Coronary artery (tissue), 2 donors: ENCODE data around the gene CALN1.

Experiments used
- DNase-seq: peaks from one replicate; pipeline ENCODE4 v3.0.0-alpha.2; 2017; ENCODE audit warnings: low spot score
- H3K27ac ChIP-seq, 2 donors: fragments of 200-600 bp; sonication (generic); one replicate each; pipeline ENCODE4 v1.5.1; 2016 to 2019
- H3K4me3 ChIP-seq: fragments of 200-600 bp; sonication (generic); 2 replicates; pipeline ENCODE4 v1.5.1; 2016; ENCODE audit warnings: mild to moderate bottlenecking, moderate library complexity
- CTCF ChIP-seq: fragments of 200-600 bp; sonication (generic); IDR thresholded peaks from one replicate; pipeline ENCODE4 v1.5.1; 2019; ENCODE audit warnings: antibody characterized with exemption

The CALN1 gene

DNA sequence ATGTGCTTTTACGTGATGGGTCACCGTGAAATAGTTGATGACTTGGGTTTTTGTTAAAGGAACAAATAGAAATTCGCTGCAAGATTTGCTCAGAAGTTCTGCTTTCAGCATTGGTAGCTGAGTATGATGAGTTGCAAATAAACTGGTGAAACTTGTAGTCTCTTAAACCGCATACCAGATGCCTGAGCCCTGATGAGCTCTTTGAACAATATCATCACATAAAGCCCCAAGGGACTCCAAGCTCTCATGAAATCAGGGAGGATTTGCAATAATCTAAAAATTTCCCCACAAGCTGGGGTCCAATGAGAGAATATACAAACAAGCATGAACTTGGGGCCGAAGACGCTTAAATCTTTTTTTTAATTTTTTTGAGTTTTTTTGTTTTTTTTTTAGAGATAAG is 312.4 kb downstream of the CALN1 start:
- H3K4me3 ChIP-seq: no peak overlapping the region
- no peak overlapping the region for H3K27ac ChIP-seq
- no peak for TF ChIP-seq CTCF
- DNase-seq: no peak

DNA sequence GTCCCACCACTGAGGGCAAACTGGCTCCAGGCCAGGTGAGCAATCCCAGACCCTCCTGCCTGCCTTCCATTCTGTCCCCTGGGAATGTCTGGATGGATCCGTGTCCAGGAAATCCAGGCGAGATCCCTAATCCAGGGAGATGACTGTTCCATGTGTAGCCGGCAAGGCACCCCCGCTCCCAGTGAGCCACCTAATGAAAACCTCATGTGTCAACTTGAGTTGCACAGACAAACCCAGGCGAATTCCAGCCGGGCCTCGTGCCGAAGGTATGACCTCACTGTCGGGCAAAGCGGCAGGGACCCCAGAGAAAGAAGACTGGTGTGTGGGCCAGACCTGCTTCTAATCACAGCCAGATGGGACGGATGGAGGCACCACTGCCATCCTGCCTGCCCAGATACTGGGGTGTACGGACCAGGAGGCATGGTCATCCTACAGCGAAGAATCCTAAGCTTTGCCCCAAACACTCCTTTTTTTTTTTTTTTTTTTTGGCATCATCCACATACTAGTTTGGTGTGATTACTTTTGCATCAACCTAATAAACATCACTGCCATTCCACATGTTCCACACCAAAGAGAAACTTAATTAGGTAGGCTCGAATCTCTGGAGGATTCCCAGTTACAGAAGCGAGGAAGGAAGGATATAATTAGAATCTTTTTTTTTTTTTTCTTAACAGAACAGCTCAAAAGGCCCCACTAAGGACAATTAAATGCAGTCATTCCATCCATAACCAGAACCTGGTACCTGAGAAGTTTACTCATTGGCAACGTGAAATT is 313.1 kb downstream of the CALN1 start:
- no peak for DNase-seq
- no peak for TF ChIP-seq CTCF
- Histone ChIP-seq H3K27ac (no peak overlapping the region), H3K4me3 (no peak overlapping the region)

GRCh38 chr7:72097226-72097625 is 314.9 kb downstream of the CALN1 start:
- DNase-seq: no peak
- no peak overlapping the region for H3K4me3 ChIP-seq
- no peak for TF ChIP-seq CTCF
- no peak overlapping the region for H3K27ac ChIP-seq

DNA sequence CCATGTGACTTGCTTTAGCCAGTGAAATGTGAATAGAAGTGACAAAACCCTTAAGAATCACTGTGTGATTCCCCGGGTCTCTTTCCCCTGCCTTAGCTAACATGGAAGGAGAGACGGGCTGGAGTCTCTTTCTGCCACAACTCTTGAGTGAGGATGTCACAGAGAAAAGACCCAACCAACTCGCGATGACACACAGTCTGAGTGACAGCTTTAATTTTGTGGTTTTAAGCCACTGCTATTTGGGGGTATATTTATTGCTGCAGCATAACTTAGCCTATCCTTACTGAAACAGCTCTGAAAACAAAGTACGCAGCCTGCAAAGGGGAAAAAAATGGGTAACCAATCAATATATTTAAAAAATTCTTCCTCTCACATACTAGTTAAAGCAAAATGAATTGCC is 319.4 kb downstream of the CALN1 start:
- DNase-seq: no peak
- Histone ChIP-seq H3K27ac (no peak overlapping the region), H3K4me3 (no peak overlapping the region)
- no peak for TF ChIP-seq CTCF

DNA sequence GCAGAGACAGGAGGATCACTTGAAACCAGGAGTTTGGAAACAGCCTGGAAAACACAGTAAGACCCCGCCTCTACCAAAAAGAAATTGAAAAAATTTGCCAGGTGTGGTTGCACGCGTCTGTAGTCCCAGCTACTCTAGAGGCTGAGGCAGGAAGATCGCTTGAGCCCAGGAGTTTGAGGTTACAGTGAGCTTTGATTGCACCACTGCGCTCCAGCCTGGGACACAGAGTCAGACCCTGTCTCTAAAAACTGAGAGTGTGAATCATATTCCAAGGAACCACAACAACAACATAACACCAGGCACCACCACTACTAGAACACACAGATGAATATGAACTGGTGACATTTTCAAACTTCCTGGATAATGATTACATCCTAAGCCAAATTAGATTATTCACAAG is 324.2 kb downstream of the CALN1 start:
- no peak for DNase-seq
- Histone ChIP-seq H3K27ac (no peak overlapping the region), H3K4me3 (no peak overlapping the region)
- no peak for TF ChIP-seq CTCF

GRCh38 chr7:72080865-72081510 is 331.1 kb downstream of the CALN1 start:
- DNase-seq: no peak
- Histone ChIP-seq H3K4me3 (no peak overlapping the region), H3K27ac (no peak overlapping the region)
- TF ChIP-seq CTCF: no peak

- no peak for DNase-seq
- Histone ChIP-seq H3K4me3 (no peak overlapping the region), H3K27ac (no peak overlapping the region)
- no peak for TF ChIP-seq CTCF
Measured at GRCh38 chr7:72080341-72080766, 331.8 kb downstream of the CALN1 start.
